Activated CD8-positive, alpha-beta memory T cell treated with anti-CD3 and anti-CD28 coated beads, Interleukin-2, amount 50 U/mL, for 4 hours (primary cell): ENCODE data around the gene FAAP100.

ENCODE experiments used
- DNase-seq: peaks from one replicate; pipeline ENCODE4 v3.0.0-alpha.2; 2020

Gene FAAP100

DNA sequence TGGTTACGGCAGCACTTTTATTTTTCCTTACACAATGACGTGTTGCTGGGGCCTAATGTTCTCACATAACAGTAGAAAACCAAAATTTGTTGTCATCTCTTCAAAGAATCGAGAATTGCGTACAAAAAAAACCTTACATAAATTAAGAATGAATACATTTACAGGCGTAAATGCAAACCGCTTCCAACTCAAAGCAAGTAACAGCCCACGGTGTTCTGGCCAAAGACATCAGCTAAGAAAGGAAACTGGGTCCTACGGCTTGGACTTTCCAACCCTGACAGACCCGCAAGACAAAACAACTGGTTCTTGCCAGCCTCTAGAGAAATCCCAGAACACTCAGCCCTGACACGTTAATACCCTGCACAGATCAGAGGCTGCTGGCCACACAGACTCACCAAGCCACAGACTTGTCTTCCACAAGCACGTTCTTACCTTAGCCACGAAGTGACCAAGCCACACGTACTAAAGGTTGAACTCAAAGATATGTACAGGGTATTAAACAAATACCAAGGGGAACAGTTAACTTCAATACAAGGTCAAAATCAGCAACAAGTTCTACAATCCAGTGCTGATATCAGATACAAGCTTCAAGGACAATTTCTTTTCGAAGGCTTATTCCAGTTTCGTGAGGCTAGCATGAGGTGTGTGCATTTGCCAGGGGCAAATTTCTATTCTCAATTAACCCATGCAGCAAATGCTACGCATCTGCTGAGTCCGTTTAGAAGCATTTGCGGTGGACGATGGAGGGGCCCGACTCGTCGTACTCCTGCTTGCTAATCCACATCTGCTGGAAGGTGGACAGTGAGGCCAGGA is 42.0 kb downstream of the FAAP100 start:
- peak; percentile 15 for DNase-seq

DNA sequence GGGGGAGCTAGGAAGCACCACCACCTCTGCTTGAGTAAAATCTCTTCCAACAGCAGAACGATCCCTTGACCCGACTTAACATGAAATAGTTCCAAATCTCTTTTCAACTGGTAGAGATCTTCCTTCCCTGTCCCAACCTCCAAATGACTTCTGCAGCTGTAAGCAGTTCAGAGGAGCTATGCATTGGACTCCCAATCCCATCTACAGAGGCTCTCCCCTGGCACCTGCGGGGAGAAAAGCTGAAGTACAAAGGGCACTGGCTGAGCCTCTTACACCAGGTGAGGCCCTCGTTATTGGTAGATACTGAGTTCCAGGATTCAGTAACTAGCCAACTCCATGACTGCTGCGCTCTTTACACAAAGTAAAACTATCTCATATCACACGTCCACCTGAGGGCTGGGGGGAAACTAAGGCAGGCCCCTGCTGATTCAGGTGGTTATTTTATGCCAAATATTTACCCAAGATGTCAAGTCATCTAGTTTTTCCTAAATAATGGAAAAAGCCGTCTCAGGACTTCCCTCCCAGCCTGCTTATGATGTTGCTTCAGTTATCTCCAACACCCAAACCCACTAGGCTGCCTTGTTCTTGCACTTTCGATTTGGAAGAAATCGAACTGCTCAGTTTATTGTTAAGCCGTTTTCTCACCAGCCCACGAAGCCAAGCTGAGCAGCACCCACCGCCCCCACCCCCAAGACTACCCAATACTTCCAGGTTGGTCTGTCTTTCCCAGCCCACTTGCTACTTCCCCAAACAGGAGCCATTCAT is 42.8 kb downstream of the FAAP100 start:
- DNase-seq: peak; percentile 22

DNA sequence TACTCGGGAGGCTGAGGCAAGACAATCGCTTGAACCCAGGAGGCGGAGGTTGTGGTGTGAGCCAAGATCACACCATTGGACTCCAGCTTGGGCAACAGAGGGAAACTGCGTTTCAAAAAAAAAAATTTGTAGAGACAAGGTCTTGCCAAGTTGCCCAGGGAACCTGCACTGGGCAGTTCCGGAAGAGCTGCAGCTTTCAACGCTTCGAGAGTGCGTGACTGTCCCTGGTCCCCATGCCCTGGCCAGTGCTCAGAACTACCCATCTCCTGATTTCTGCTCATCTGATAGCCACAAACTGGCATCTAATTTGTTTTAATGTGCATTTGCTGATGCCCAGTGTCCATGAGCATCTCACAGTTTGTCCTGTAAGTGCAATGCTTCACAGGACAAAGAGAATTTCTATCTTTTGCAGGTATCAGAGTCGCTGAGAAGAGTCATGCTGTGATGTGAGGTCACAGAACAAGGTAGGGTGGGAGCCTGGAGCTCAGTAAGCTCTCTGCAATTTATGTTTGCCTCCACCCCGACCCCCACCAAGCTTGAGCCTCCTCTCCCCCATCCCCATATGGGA is 43.4 kb downstream of the FAAP100 start:
- DNase-seq: peak; percentile 19

GRCh38 chr17:81503619-81504018 is 48.5 kb downstream of the FAAP100 start:
- no peak for DNase-seq

DNA sequence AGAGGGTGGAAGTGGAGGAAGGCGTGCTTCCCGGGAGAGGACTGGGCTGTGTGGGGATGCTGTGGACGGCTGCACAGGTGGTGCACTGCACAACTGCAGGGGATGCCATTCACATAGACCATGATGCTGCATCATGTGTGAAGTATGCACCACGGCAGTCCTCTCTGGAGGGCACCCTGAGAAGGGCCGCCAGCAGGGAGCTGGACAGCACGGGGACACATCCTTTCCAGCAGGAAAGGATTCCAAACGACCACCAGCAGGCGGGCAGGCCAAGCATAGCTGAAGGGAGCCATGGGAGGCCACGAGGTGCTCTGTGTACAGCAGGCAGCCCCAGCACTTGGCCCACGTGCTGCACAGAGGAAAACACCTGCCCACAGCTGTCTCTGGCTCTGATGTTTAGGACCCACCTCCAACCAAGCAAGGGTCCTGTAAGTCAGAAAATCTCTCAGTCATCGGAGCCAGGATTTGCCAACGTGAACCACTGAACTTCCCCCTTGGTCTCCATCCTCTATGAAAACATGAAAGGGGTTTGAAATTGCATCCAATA is 49.6 kb downstream of the FAAP100 start:
- DNase-seq: no peak

DNA sequence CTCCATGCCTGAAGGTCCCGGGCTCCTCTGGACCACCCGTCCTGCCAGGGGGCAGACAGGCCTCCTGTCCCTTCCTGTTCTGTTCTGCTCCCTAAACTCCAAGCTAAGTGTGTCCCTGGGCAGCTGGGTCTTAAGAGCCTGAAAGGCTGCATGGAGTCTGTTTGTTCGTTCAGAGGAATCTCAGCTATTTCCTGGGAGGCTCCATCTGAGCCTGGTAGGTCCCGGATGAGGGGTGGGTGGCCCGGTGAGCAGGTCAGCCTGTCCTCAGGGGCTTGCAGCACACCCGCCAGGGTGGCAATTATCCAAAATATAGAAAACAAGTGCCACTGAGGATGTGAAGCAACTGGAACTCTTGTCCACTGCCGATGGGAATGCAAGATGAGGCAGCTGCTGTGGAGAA is 52.1 kb downstream of the FAAP100 start:
- DNase-seq: no peak

DNA sequence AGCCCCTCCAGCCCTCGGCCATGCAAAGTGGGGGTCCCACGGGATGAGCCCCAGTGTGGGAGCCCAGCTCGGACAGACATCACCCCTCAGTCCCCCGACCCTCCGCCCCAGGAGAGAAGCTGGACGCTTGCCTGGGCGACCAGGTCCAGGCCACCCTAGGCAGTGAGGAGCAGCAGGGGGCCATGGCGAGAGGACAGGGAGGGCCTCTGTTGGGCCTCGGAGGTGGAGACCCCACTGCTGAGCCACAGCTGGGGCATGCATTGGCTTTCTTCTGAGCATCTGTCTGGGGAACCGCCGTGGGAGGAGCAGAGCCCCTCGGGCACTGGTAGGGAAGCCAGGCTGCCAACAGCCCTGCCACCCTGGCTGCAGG is 52.6 kb downstream of the FAAP100 start:
- no peak for DNase-seq

GRCh38 chr17:81498953-81499600 is 53.1 kb downstream of the FAAP100 start:
- no peak for DNase-seq

GRCh38 chr17:81494626-81495377 is 57.4 kb downstream of the FAAP100 start:
- DNase-seq: no peak

DNA sequence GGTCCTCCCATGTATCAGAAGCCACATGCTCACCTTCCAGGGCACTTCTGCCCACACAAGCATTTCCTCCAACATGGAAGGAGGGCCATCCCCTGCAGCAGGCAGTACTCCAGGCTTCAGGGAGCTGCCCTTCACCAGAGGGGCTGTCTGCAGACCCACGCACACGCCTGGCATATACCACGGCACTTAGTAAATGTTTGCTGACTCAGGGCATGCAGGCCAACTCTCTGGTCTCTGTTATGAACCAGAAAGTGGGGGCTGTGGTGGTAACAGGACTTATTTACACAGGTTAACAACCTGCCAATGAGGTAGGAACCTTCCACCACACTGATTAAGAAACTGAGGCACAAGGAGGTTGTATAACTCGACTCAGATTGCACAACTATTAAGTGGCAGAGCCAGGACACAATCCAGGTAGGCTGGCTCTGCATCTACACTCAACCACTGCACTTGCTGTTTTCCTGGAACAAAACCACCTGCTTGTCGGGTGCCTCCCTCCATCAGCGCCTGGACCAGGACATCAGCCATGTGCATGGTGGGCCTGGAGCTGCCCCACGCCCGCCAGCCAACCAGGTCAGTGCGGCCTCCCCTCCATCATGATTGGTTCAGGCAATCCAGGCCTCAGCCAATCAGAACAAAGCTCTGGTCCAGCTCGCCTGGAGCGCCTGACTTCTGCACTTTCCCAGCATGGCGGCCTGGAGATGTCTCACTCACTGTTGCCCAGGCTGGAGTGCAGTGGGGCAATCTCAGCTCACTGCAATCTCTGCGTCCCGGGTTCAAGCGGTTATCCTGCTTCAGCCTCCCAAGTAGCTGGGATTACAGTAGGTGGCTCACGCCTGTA is 58.7 kb downstream of the FAAP100 start:
- no peak for DNase-seq

DNA sequence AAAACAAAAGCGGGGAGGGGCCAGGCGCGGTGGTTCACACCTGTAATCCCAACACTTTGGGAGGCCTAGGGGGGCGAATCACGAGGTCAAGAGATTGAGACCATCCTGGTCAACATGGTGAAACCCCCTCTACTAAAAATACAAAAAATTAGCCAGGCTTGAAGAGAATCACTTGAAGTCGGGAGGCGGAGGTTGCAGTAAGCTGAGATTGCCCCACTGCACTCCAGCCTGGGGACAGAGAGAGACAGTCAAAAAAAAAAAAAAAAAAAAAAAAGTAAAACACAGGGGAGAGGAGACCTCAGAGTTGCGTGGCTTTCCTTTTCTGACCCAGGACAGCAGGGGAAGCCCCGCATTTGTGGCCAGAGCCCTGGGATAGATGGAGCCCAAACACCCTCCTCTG is 59.4 kb downstream of the FAAP100 start:
- DNase-seq: no peak

DNA sequence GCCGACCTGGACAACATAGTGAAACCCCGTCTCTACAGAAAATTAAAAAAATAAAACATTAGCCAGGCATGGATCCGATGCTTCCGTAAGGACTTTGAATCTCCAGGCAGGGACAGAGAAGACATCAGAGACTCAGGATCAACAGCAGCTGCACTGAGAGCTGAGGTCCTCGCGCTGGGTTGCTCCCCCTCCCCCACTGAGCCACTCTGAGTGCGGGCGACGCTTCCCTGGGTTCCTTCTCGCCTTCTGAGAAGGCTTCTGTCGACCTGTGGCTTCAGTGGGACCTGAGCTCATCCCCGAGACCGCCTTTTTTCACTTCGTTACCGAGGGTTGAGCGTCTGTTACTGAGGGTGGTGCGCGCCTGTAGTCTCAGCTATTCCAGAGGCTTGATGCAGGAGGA is 60.0 kb downstream of the FAAP100 start:
- no peak for DNase-seq

- DNase-seq: no peak
Observed at GRCh38 chr17:81491761-81492160, 60.4 kb downstream of the FAAP100 start.

DNA sequence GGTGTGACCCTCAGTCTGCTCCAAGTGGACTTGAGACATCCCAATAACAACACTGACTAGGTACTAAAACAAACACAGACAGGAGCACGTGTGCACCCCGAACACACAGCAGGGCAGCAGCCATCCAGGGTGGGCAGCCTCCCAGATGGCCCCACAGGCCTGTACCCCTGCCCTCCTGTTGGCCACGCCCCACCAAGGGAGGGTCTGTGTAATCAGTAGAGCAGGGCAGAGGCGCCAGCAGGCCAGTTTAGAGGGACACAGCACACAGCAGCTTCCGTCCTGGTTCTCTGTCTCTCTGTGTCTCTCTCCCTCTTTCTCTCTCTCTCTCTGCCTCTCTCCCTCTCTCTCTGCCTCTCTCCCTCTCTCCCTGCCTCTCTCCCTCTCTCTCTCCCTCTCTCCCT is 61.0 kb downstream of the FAAP100 start:
- DNase-seq: peak; percentile 17

- no peak for DNase-seq
Observed at GRCh38 chr17:81489998-81490992, 61.9 kb downstream of the FAAP100 start.
